ENCODE results near the gene ACTR10. TPM values are rescaled to one million over a fixed set of nuclear protein-coding genes. Genes with fewer than 3 reads are reported as not detected.
"Not testable (repeated sequence)": the region's sequence is repeated elsewhere in the genome, so short reads cannot be mapped to it uniquely, and the experiment has no call there.

ACTR10 gene
- total RNA-seq, 1 donor from 2014 or later = 61.7 TPM

DNA sequence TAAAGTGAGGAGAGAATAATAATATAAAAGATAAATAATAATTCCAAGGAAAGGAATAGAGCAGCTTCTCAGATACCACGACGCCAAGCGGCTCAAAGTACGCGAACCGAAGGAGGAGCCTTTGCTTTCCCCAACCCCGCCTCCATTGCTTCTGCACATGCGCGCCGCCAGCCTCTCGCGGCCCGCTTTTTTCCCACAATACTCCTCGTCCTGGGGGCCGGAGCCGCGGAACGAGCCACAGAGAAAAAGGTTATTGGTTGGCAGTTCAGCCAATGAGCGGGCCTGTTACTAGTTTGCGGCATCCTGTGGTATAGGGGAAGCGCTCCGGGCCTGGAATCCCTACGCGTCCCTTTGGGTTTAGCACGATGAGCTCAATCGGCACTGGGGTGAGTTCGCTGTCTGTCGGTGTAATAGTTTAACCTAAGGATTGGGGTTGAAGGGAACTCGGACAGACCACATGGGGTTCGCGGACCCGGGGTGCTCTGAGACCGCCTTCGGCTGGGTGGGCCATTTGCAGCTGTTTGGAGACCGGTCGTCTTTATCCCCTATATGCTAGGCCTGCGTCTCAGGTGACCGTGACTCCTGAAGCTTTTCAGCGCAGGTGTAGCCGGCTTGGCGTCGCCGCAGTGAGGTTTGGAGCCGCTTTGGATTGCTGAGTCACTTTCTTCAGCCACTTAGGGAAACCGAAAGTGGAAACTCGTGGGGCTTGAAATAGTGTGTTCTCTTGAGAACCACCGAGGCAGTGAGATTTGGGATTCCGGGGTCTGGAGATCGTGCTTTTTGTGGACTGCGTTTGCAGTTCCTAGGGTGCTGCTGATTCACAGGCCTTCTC lies 44.8 kb downstream of the ACTR10 start, which contains the start of gene PSMA3:
PSMA3 (plus strand) TSS at position 288 of the 832 bp plus-strand sequence; CDS start at position 366, 78 bp downstream.
- ATAC-seq = peak; percentile 98
- TF ChIP-seq, protein P1, sequence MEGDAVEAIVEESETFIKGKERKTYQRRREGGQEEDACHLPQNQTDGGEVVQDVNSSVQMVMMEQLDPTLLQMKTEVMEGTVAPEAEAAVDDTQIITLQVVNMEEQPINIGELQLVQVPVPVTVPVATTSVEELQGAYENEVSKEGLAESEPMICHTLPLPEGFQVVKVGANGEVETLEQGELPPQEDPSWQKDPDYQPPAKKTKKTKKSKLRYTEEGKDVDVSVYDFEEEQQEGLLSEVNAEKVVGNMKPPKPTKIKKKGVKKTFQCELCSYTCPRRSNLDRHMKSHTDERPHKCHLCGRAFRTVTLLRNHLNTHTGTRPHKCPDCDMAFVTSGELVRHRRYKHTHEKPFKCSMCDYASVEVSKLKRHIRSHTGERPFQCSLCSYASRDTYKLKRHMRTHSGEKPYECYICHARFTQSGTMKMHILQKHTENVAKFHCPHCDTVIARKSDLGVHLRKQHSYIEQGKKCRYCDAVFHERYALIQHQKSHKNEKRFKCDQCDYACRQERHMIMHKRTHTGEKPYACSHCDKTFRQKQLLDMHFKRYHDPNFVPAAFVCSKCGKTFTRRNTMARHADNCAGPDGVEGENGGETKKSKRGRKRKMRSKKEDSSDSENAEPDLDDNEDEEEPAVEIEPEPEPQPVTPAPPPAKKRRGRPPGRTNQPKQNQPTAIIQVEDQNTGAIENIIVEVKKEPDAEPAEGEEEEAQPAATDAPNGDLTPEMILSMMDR (IDR thresholded peaks at IDR 0.05) = no peak
- no peaks in the 10 kb centered on the region for H3K27me3 ChIP-seq

DNA sequence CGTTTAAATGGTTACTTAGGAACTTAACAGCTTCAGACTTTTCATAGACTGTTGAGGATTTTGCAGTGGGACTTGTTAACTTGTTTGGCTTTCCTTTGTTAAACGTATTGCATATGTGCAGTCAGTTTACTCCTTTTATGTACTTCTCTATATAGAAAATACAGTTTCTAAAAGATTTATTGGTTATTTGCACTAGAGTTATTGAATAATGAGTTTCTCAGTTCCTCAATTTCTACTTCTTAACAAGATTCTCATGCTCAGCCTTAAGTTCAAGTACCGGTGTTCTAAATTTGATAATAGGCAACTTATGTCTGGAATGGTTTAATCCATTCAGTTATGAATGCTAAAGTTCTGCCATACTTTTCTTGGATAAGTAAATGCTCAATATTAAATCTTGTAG lies 45.6 kb downstream of the ACTR10 start:
- Histone ChIP-seq H3K4me3 (peak overlapping the region; percentile 77), H3K4me1 (peaks cover 30% of the 10 kb centered on the region), H3K27ac (peak overlapping the region; percentile 97), H3K36me3 (peaks cover 29% of the 10 kb centered on the region), H3K9me3 (no peaks in the 10 kb centered on the region), H3K27me3 (no peaks in the 10 kb centered on the region)
- DNase-seq (no peak), ATAC-seq (no peak)
- TF ChIP-seq, protein P1 (IDR thresholded peaks at IDR 0.05) = no peak
- intact Hi-C loops (cut with DNase I) = no loop called here

More for the DNA sequence above, 44.8 kb downstream of the ACTR10 start, which contains the start of gene PSMA3:
- Histone ChIP-seq H3K27ac (peak within 1 kb of the TSS; percentile 97), H3K4me1 (peaks cover 30% of the 10 kb centered on the region), H3K36me3 (peaks cover 21% of the 10 kb centered on the region), H3K9me3 (no peaks in the 10 kb centered on the region), H3K4me3 (peak within 1 kb of the TSS; percentile 77)
- DNase-seq = peak; percentile 99
- intact Hi-C loops (cut with DNase I) = no loop called here

DNA sequence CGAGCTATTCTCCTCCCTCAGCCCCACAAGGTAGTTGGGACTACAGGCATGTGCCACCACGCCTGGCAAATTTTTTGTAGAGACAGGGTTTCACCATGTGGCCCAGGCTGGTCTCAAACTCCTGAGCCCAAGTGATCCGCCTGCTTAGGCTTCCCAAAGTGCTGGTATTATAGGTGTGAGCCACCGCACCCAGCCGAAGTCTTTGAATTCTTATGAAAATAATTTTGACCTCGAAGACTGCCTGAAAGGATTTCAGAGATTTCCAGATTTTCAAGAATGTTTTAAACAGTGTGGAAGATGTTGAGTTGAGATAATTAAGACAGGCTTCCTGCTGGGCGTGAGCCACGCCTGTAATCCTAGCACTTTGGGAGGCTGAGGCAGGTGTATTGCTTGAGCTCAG lies 49.7 kb downstream of the ACTR10 start:
- Histone ChIP-seq H3K27me3 (no peaks in the 10 kb centered on the region), H3K27ac (no peak overlapping the region), H3K36me3 (peaks cover 69% of the 10 kb centered on the region), H3K9me3 (no peaks in the 10 kb centered on the region), H3K4me3 (no peak overlapping the region), H3K4me1 (peaks cover 23% of the 10 kb centered on the region)
- intact Hi-C loops (cut with DNase I) = no loop called here
- DNase-seq (no peak), ATAC-seq (no peak)
- TF ChIP-seq, protein P1 (IDR thresholded peaks at IDR 0.05) = no peak

DNA sequence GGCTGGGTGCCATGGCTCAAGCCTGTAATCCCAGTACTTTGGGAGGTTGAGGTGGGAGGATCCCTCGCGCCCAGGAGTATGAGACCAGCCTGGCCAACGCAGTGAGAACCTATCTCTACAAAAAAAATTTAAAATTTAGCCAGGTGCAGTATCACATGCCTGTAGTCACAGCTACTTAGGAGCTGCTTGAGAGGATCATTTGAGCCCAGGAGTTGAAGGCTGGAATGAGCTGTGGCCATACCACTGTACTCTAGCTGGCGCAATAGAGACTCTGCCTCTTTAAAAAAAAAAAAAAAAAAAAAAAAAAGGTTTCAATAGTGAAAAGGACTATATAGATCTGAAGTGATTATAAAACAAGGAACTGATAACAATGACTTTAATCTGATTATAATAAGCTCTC lies 58.2 kb downstream of the ACTR10 start:
- DNase-seq (no peak), ATAC-seq (peak; percentile 89)
- TF ChIP-seq, protein P1 (IDR thresholded peaks at IDR 0.05) = no peak
- no peaks in the 10 kb centered on the region for H3K27me3 ChIP-seq
- peaks cover 3% of the 10 kb centered on the region for H3K4me1 ChIP-seq
- intact Hi-C loops (cut with DNase I) = no loop called here
- H3K27ac ChIP-seq = peak overlapping the region; percentile 27
- H3K4me3 ChIP-seq = no peak overlapping the region
- peaks cover 92% of the 10 kb centered on the region for H3K36me3 ChIP-seq
- no peaks in the 10 kb centered on the region for H3K9me3 ChIP-seq

DNA sequence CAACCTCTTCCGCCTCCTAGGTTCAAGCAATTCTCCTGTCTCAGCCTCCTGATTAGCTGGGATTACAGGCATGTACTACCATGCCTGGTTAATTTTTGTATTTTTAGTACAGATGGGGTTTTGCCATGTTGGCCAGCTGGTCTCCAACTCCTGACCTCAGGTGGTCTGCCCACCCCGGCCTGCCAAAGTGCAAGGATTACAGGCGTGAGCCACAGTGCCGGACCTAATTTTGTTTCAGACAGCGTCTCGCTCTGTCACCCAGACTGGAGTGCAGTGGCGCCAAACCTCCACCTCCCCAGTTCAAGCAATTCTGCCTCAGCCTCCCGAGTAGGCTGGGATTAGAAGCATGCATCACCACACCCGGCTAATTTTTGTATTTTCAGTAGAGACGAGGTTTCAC lies 62.1 kb downstream of the ACTR10 start:
- H3K4me3 ChIP-seq; H3K4me1 ChIP-seq; ATAC-seq; DNase-seq; H3K27ac ChIP-seq; intact Hi-C loops (cut with DNase I); H3K9me3 ChIP-seq; H3K27me3 ChIP-seq: not testable (repeated sequence)
- peaks cover 96% of the 10 kb centered on the region for H3K36me3 ChIP-seq

DNA sequence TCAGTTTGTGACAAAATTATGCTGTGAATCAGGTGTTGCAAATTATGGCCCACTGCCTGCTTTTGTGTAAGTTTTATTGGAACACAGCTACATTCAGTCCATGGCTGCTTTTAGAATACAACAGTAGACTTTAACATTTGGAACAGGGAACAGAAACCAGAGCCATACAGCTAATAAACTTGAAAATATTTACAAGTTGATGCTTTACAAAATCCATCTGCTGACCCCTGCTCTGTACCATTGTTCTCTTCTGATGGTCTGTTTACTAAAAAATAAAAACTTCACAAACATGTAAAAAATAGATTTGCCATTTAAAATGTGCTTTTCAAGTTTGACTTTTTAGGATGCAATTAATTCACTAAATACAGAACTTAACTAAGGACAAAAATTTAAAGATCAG lies 65.5 kb downstream of the ACTR10 start:
- H3K27me3 ChIP-seq = no peaks in the 10 kb centered on the region
- DNase-seq (no peak), ATAC-seq (no peak)
- no peaks in the 10 kb centered on the region for H3K9me3 ChIP-seq
- TF ChIP-seq, protein P1 (IDR thresholded peaks at IDR 0.05) = no peak
- intact Hi-C loops (cut with DNase I) = no loop called here
- H3K27ac ChIP-seq = no peak overlapping the region
- peaks cover 100% of the 10 kb centered on the region for H3K36me3 ChIP-seq
- no peaks in the 10 kb centered on the region for H3K4me1 ChIP-seq
- no peak overlapping the region for H3K4me3 ChIP-seq
